Activated T-helper 1 cell treated with Interleukin-2 at 50 U/mL for 16 hours (primary cell): ENCODE data around the gene ANKH.

Source experiments
- DNase-seq: peaks from one replicate; pipeline ENCODE4 v3.0.0-alpha.2; 2020; ENCODE audit warnings: low read depth

ANKH gene

DNA sequence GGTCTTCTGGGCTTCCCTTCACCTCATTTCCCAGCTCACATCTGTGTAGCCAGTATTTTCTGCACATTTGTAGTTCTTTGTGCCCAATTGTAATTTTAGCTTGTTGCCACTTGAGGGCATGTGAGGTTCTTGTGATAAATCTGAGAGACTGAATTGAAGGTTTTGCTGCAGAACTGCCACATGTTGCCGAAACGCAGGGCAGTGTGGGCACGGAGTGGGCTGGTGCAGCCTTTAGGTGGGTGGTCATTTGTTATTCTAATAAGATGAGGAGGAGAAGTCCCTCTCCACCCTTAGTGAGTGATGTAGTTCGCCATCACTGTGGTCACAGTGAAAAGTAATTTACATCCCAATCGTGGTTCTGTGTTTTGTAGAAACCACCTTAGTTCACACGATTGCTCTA, 185.8 kb downstream of the ANKH start:
- DNase-seq, result no peak

DNA sequence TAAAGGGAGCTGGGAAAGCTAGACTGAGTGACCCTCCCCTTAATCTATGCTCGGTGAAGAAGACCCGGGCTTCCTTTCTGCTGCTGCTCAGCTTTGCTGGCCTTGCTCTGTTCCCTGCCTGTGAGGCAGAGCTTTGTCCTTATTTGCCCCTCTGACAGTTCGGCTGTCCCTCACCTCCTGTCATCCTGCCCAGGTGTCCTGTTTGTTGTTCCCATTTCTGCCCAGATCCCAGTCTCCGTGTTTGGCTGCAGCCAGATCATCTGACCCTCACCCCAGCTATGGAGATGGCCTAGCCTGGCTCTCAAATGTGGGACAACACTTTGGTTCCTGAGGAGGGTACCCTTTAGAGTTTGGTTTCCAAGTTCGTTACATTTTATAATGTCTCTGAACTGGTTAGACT, 186.8 kb downstream of the ANKH start:
- no peak for DNase-seq

DNA sequence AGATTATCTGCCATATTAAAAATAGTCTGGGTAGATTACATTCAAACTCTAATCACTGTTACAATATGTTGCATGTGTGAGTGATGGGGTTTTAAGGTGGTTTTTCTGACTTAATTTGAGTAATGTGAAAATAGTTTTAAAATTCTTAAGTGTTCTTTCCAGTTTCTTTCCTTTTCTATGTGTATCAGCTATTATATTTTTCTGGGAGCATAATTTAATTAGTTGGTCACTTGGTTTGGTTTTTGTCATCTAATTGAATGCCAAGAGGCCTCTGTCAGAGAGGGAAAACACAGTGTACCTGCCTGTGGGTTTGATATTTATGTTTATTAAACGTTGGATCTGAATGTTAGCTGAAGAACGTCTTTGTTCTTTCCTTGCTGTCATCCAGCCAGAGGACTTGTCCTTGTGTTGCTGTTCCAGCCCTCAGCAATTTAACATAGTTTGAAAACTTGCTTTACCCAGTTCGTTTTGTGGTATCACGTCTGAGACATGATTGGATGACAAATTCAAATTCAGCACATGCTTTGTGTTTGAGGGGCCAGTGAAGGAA, 187.6 kb downstream of the ANKH start:
- DNase-seq, result no peak

DNA sequence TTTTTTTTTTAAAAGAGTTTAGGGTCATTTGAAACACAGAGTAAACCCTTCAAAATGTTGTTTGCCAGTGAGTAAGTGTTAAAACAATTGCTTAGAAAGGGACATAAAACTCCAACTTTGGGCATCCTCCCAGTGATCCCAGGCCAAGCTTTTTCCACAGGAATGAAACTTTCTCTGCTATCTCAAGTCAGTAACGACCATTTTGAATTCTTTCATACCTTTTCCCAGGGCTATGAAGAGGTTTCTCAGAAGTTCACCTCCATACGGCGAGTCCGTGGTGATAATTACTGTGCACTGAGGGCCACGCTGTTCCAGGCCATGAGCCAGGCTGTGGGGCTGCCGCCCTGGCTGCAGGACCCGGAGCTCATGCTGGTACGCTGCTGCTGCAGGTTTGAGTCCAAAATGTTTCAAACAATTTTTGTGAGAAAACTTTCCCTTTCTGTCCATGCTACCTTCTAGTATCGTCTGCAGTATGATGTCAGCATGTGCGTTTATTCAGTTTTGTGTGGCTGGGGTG, 190.3 kb downstream of the ANKH start:
- no peak for DNase-seq

DNA sequence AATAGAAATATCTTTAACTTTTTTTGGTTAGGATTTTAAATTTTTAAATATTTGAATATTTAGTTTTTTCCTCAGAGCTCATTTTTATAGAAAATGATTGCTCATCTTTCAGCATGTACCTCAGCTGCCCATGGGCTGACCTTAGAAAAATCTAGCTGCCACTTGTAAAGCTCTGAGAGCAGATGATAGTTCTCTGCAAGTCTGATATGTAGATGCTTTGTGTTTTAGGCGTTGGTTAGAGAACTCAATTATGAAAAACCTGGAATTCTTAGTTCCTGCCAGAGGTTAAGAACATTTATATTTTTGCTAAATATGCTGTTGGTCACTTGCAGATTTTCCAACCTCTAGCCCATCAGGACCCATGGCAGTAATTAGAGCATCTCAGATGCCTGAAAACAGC, 192.0 kb downstream of the ANKH start:
- no peak for DNase-seq

DNA sequence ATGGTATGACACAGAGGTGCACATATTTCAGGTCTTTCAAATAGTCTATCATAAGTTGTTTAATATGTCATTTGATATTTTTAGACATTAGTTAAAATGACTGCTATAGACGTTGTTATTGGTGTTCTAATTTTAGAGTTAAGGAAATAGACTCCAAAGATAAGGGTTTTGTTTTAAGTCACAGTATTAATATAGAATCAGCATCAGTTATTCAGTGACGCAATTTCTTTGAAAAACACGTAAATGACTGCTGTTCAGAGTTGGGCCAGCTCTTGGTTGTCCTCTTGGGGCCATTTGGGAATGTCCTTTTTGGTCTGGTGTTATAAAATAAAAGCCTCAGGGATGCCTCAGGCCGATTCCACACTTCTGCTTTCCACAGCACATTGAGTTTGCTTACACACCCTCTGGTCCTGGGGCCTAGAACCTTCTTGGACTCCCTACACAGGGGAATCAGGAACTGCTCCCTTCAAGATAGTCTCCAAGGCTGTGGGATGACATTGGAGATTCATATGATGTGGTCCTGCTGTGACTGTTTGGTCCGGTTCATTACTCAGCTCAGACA, 192.7 kb downstream of the ANKH start:
- no peak for DNase-seq

DNA sequence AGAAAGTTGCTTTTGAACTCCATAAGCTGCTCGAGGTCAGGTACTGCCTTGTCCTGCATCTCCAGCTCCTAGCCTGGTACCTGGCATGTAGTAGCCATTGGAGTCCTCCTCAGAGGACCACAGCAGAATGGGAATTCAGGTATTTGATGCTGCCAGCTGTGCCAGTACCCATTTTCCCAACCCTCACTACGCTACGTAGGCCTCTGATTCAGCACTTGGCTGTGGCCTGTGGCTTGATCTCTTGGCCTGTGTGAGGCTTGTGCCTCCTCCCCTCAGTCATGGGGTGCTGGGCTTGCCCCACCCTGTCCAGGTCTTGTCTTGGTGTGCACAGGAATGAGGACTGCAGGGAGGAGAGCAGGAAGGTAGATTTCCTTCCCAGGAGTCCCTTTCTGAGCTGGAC, 195.3 kb downstream of the ANKH start:
- no peak for DNase-seq

DNA sequence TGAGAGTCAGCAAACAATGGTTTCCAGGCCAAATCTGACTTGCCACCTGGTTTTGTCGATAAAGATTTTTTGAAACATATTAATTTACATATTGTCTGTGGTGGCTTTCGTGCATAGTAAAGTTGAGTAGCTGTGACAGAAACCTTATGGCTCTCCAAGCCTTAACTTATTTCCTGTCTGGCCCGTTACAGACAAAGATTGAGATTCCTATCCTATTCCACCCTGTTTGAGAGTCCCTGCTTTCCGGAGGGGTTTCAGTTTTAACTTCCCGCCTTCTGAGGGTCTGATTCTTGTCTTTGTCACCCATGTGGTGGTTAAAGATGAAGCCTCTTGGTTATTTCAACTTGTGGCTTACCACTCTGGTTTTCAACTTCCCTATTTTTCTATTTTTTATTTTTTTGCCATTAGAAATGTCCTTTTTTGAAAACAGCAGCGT, 195.7 kb downstream of the ANKH start:
- DNase-seq, result no peak

DNA sequence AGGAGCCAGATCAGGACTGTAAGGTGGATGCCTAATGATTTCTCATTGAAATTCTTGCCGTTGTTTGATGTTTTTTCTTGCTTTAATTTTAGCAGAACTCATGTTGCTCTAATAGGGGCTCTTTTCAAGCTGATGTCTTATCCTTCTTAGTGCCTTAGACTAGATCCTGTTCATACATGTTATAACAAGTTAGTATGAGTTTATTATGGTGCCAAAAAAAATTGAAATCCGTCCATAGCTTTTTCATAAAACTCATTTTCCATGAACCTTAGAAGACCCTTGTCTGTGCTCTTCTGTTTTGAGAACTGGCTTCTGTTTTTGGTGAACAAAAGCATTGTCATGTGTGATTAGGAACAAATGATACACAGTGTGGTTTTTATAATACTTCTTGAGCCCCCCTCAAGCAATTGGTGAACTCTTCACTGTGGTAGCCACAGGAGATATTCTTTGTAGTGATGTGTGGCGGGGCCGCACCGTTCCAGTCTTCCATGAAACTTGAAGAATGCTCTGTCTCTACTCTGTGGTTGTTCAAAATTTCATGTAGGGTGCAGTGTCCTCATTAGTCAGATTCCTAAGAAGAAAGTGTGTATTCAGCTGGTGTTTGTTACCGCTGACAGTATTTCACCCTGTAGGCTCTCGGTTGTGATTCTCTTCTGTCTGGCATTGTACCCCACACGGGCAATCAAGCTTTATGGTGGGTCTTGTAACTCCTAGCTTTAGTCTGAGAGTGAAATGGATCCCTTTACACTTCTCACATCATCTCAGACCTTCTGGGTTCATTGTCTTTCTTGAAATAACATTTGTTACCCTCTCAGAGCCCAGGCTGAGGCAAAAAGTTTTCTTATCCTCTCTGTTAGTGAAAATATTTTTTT, 196.4 kb downstream of the ANKH start:
- DNase-seq, result no peak

DNA sequence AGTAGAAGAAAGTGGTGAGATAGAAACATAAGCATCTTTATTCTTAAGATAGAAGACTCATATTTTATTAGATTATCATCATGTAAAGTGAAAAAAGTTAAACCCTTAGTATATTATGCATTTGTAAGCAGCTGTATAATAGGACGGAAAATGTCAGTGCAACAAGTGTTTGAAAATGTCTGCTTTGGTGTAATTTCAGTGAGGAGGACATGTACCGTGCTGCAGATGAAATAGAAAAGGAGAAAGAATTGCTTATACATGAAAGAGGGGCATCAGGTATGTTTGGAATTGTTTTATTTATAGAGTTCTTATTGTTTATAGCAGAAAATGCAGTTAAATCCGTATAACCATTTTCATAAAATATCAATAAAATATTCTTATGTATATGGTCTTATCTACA, 198.1 kb downstream of the ANKH start:
- DNase-seq, result no peak

DNA sequence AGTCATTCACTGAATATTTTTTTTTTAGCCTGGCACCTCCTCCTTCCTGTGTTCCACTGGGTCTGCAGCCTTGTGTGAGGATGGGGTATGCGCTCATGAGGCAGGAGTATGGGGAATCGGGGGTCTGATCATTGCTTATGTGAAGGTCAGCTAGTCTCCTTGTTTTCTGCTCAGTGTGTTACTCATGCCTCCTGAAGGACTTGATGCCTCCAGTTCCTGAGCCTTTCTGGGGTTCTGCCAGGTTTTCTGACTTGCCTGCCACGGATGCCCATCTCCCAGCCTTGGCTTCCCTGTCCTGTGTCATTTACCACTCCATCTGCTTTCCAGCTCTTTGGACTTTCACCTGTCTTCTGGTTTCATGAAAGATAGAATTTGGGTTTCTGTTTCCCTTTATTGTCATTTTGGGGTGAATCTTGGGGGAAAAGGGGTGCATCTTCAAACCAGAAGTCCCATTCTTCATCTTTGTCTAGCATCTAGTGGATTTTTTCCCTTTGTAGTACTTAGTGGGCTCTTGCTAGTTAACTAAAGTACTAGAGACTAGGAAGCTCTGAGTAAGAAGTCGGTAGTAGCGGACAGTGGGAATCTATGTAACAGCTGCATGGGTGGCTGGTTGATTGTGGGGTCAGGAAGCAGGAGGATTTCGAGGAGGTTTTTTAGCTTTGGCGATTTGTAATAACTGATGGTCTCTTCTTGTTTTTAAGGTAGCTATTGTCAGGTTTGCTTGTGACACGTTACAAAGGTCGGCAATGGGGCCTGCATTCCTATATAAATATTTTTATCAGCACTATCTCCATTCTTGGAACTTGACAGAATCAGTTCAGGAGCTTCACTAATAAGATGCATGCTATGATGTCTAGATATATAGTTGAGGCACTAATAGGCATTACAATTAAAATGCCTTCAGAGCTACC, 198.8 kb downstream of the ANKH start:
- no peak for DNase-seq

DNA sequence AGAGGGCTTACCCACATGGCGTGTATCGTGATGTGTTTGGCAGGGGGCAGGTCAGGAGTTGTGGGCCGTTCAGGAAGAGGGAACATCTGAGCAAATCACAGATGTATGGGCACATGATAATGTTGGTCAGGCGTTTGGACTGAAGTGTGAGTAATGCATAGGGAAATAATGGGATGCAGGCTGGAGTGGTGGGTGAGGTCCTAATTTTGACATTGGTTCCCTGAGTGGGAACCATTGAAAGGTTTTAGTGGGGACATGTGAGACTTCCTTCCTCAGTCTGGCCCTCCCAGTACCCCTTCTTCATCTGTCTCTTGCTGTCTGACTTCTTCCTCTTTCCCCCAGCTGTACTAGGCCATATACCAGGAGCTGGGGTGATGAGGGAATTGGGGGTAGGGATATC, 199.5 kb downstream of the ANKH start:
- no peak for DNase-seq

DNA sequence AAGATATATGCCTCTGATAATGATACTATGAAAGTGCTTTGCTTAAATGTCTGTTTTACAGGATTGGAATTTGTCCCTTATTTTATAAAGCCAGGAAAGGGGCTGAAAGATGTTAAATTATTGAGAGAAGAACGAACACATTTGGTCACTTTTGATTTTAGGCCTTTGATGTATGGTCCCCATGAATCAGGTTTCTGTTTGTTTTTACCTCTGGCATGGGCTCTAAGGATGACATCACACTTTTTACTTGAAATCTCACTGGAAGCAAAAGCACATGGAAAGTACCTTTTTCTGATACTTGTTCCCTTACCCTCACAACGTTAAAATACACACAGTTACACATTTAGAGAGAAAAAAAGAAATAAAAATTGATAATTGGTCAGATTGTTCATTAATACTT, 200.2 kb downstream of the ANKH start:
- no peak for DNase-seq

DNA sequence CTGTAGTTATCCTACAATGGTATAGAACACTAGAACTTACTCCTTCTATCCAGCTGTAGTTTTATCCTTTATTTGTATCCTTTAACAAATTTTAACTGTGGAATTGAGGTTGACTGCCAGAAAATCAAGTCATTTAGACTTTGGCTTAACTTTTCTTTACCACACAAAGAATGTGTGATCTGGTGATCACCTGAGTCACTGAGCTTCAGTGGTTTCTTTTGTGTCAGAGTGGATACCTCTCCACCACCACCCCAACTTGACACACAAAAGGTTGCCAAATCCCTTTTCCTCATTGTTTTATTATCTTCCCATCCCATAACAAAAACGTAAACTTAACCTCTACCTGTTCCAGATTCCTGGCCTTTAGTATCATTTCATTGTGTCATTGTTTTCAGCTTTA, 201.6 kb downstream of the ANKH start:
- DNase-seq, result no peak

DNA sequence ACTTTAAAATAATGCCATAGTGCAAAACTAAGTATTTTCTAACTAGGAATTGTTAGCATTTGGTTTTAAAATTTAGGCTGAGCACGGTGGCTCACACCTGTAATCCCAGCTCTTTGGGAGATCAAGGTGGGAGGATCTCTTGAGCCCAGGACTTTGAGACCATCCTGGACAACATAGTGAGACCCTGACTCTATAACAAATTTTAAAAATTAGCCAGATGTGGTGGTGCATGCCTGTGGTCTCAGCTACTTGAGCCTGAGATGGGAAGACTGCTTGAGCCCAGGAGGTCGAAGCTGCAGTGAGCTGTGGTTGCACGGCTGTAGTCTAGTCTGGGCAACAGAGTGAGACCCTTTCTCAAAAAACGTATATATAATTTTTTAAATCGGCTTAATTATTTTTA, 202.2 kb downstream of the ANKH start:
- no peak for DNase-seq

DNA sequence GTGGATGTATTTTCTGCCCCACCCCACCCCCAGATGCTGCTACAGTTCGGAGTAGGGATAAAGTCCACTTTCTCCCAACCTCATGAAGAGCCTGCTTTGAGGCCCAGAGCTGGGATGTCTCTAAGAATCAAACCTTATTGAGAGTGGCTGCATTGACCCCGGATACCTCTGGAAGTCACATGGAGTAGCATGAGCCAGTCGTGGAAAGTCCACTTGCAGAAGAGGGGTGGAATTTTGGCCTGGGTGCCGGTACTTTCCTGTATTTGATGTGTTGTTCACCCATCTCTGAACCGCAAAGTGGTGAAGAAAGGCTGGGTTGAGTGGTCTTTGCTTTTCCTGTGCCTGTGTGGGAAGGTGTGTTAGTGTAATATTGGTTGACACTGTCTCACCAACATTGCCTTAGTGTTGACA, 203.4 kb downstream of the ANKH start:
- no peak for DNase-seq

DNA sequence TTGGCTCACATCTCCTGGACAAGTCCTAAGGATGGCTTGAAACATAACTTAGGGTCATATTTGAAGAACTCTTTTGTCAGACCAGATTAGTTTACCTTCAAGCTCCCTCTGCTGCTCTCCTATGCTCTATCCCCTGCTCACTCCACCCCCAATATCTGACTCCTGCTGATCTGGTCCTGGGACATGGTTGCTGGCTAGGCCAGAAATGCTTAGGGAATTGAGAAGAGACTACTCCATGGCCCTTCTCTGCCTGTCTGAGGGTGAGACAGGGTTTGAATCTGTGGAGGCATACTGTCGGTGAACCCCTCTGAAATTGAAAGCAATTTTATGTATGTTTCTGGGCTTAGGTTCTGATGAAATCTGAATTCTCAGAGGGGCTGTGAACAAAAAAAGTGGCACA, 203.8 kb downstream of the ANKH start:
- DNase-seq, result no peak

DNA sequence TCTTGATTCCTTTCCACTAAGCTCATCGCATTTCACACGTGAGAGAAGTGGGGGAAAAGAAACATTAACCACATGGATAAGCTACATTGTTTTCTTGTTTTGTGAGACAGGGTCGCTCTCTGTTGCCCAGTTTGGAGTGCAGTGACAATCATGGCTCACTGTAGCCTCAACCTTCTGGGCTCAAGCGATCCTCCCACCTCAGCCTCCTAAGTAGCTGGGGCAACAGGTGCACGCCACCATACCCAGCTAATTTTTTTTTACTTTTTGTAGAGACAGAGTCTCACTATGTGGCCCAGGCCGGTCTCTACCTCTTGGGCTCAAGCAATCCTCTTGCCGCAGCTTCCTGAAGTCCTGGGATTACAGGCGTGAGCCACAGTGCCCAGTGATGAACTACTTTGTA, 204.3 kb downstream of the ANKH start:
- no peak for DNase-seq

DNA sequence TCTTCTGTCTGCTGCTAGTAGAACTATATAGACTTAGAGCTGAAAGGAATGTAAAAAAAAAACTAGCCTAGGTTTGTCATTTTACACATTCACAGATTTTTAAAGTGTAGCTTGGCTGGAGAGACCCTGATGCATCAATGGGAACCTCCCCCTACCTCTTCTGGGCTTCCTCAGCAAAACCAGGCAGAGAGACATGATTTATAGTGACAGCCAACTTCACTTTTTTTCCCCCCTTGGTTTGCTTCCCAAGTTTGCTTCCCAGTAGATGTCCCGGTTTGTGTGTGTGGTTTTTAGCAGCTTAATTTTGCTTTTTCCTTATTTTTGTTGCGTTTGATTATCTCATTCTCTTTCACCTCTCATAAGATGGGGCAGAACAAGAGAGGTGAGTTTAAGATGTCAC, 205.2 kb downstream of the ANKH start:
- no peak for DNase-seq

DNA sequence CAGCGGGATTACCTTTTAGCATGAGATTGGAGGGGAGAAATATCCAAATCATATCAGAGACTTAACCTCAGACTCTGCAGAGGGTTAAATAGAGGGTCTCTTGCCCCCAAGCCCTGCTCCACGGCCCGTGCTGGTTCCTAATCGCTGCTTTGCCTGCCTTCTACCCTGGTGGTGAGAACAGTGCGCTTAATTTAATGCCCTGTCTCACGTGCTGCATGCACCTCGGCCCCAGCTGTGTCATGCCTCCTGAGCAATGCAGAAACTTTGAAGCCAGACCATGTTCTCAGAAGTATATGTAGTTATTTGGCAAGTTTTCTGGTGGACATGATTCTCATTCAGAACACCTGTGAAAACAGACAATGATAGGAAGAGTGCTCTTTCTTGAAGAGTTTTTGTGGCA, 205.6 kb downstream of the ANKH start:
- DNase-seq, result no peak

DNA sequence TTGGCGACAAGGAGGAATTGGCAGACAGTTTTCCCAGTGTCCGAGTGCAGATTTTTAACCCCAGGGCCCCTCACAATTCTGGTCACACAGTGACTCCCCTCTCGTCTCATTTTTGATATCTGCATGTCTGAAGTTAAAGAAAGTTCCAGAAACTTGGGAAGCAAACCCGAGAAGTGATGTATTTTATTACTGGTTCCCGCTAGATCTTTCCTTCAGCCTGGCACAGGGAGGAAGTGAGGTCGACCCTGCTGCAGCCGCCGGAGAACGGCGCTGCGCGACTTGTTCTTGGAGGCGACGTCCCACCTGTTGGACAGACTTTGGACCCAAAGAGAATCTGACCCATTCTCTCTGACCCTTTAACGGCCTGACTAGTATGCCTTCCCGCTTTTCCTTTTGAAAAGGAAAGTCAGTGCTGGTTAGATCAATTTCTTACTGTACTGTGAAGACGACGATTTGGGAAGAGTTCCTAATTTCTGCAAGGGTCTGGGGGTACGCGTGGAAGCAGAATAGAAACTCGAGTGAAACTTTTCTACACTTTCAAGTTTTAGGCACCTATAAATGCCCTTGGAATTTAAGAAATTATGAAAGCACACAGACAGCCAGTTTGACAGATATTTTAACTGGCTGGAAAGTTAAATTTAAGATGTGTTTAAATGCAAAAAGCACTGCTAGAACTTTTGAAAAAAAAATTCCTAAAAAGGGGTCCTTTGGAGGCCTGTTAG, 206.3 kb downstream of the ANKH start:
- no peak for DNase-seq
